ENCODE results near the gene RPS6KL1. TPM values are rescaled to one million over a fixed set of nuclear protein-coding genes. Genes with fewer than 3 reads are reported as not detected.

The RPS6KL1 gene
- total RNA-seq, 1 experiment from 2014 or later: 9.8 TPM

DNA sequence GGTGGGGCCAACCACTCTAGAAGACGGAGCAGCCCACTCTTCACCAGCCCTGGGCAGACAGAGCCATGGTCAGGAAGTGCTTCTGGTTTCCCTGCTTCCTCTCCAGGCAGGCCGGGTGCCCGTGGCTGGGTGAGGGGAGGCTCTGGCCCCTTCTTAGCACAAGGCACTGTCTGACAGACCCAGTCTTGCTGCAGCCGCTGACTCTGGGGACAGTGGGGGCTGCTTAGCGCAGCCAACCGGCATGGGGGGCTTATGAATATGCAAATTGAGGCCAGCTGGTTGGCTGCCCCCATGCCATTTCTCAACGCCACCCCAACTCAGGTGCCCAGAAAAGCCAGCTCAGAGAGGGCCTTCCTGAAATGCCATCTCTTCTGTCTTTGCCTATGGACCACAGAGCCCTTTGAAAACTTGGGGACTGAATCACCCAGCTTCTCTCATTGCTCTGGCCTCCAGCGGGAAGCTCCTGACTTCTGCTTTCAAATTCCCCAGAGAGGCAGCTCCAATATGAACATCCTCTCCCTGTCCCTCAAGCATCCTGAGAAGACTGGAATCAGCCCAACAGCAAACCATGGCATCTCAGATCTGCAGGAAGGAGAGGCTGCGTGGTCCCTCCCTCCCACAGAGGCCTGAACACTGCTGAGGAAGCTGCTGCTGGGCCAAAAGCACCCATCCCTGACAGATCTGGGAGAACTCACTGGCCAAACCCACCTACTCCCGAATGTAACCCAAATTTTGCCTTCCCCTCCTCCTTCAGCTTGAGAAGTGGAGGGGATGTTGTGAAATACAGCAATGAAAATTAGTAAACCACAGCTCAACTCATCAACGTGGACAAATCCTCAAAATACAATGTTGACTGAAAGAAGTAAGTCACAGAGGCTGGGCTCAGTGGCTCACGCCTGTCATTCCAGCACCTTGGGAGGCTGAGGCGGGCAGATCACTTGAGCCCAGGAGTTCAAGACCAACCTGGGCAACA is 46.8 kb downstream of the RPS6KL1 start, which contains the start of gene PROX2:
Gene PROX2 (minus strand): TSS at position 205 of the 973 bp plus-strand sequence. CDS start 12,311 bp downstream, outside the sequence.
- H3K27me3 Mint-ChIP-seq (ENCODE audit: insufficient read depth, unreplicated experiment): peaks cover 3% of the 10 kb centered on the region
- Histone ChIP-seq H3K4me3 (ENCODE audit: low read depth, low read length) (no peak within 1 kb of the TSS), H3K36me3 (ENCODE audit: control insufficient read depth, insufficient read depth, low read length) (no peaks in the 10 kb centered on the region), H3K9me3 (no peaks in the 10 kb centered on the region), H3K4me1 (peaks cover 19% of the 10 kb centered on the region), H3K27me3 (replicated peaks; ENCODE audit: control insufficient read depth, insufficient read depth, low read length) (no peaks in the 10 kb centered on the region)
- intact Hi-C loops (cut with micrococcal nuclease; ENCODE audit: unreplicated experiment): no loop called here
- ChIA-PET CTCF (interaction anchor here (0.7 to 0.9 kb wide), 2 partner anchors 29 to 50 kb away, joined by 3 to 8 read pairs; no protein-coding TSS in a partner anchor), POLR2A (interaction anchor here (0.7 kb wide), 1 partner anchor 193 kb away, joined by 7 read pairs; the partner anchor contains the start of gene ZC2HC1C)
- peaks cover 15% of the 10 kb centered on the region for H3K4me1 Mint-ChIP-seq (ENCODE audit: low read depth, unreplicated experiment)
- BruUV-seq (replicated peaks): no TSS peak
- no peak within 1 kb of the TSS for H3K4me3 Mint-ChIP-seq (ENCODE audit: unreplicated experiment)
- TF ChIP-seq, protein P1, sequence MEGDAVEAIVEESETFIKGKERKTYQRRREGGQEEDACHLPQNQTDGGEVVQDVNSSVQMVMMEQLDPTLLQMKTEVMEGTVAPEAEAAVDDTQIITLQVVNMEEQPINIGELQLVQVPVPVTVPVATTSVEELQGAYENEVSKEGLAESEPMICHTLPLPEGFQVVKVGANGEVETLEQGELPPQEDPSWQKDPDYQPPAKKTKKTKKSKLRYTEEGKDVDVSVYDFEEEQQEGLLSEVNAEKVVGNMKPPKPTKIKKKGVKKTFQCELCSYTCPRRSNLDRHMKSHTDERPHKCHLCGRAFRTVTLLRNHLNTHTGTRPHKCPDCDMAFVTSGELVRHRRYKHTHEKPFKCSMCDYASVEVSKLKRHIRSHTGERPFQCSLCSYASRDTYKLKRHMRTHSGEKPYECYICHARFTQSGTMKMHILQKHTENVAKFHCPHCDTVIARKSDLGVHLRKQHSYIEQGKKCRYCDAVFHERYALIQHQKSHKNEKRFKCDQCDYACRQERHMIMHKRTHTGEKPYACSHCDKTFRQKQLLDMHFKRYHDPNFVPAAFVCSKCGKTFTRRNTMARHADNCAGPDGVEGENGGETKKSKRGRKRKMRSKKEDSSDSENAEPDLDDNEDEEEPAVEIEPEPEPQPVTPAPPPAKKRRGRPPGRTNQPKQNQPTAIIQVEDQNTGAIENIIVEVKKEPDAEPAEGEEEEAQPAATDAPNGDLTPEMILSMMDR (IDR thresholded peaks at IDR 0.05; ENCODE audit: insufficient read depth in 1 of 2, low read depth in 1 of 2, low read length in 1 of 2, severe bottlenecking in 1 of 2, unreplicated experiment in 1 of 2): no peak
- no peak within 1 kb of the TSS for H3K27ac Mint-ChIP-seq (ENCODE audit: unreplicated experiment)
- no peak for DNase-seq
- no peaks in the 10 kb centered on the region for H3K36me3 Mint-ChIP-seq (ENCODE audit: insufficient read depth, unreplicated experiment)
- no peaks in the 10 kb centered on the region for H3K9me3 Mint-ChIP-seq (ENCODE audit: unreplicated experiment)

DNA sequence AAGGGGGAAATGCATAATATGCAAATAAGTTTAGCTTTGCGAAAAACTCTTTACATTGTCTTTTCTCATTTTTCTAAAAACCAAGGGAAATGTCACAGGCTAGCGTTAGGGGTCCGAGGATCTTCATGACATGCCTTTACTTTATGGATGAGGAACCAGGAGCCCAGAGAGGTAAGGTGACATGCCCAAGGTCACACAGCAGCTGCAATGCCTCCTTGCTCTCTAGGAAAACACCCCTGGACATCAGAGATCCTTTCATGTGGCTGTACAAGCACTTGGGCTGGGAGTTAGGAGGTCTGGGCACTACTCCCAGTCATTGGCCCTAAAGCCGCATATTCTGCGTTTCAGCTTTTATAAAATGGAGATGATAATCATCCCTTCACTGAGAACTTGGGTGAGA is 47.9 kb downstream of the RPS6KL1 start:
- Histone ChIP-seq H3K4me1 (peaks cover 12% of the 10 kb centered on the region), H3K4me3 (ENCODE audit: low read depth, low read length) (no peak overlapping the region), H3K9me3 (no peaks in the 10 kb centered on the region), H3K27me3 (replicated peaks; ENCODE audit: control insufficient read depth, insufficient read depth, low read length) (no peaks in the 10 kb centered on the region), H3K36me3 (ENCODE audit: control insufficient read depth, insufficient read depth, low read length) (no peaks in the 10 kb centered on the region)
- H3K36me3 Mint-ChIP-seq (ENCODE audit: insufficient read depth, unreplicated experiment): no peaks in the 10 kb centered on the region
- H3K4me1 Mint-ChIP-seq (ENCODE audit: low read depth, unreplicated experiment): peaks cover 15% of the 10 kb centered on the region
- H3K4me3 Mint-ChIP-seq (ENCODE audit: unreplicated experiment): no peak overlapping the region
- no TSS peak for BruUV-seq (replicated peaks)
- no peak for DNase-seq
- ChIA-PET CTCF (no interaction called here), POLR2A (no interaction called here)
- H3K27me3 Mint-ChIP-seq (ENCODE audit: insufficient read depth, unreplicated experiment): peaks cover 3% of the 10 kb centered on the region
- intact Hi-C loops (cut with micrococcal nuclease; ENCODE audit: unreplicated experiment): no loop called here
- TF ChIP-seq, protein P1 (IDR thresholded peaks at IDR 0.05; ENCODE audit: insufficient read depth in 1 of 2, low read depth in 1 of 2, low read length in 1 of 2, severe bottlenecking in 1 of 2, unreplicated experiment in 1 of 2): no peak
- no peaks in the 10 kb centered on the region for H3K9me3 Mint-ChIP-seq (ENCODE audit: unreplicated experiment)
- H3K27ac Mint-ChIP-seq (ENCODE audit: unreplicated experiment): no peak overlapping the region

DNA sequence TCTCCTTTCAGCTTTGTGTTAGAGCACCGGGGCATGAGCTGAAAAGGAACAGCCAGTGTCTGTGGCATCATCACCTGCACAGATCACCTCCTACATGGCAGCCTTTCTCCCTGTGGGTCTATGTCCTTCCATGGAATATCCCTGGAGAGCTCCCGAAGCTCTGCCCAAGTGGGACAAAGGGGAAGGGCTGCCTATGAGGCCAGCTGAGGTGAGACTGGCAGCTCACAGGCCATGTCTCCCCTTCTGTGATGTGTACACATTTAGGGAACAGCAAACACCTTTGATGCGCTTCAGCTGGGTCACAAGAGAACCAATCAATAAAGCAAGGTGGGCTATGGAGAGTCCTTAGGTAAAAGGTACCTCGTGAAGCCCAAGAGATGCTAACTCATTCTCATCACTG is 51.2 kb downstream of the RPS6KL1 start:
- intact Hi-C loops (cut with micrococcal nuclease; ENCODE audit: unreplicated experiment): no loop called here
- Histone ChIP-seq H3K4me3 (ENCODE audit: low read depth, low read length) (no peak overlapping the region), H3K9me3 (no peaks in the 10 kb centered on the region), H3K36me3 (ENCODE audit: control insufficient read depth, insufficient read depth, low read length) (no peaks in the 10 kb centered on the region), H3K4me1 (no peaks in the 10 kb centered on the region), H3K27me3 (replicated peaks; ENCODE audit: control insufficient read depth, insufficient read depth, low read length) (no peaks in the 10 kb centered on the region)
- Mint-ChIP-seq H3K4me3 (ENCODE audit: unreplicated experiment) (no peak overlapping the region), H3K27me3 (ENCODE audit: insufficient read depth, unreplicated experiment) (peaks cover 7% of the 10 kb centered on the region), H3K36me3 (ENCODE audit: insufficient read depth, unreplicated experiment) (no peaks in the 10 kb centered on the region), H3K4me1 (ENCODE audit: low read depth, unreplicated experiment) (no peaks in the 10 kb centered on the region), H3K9me3 (ENCODE audit: unreplicated experiment) (no peaks in the 10 kb centered on the region), H3K27ac (ENCODE audit: unreplicated experiment) (no peak overlapping the region)
- DNase-seq: no peak
- POLR2A ChIA-PET: no interaction called here
- TF ChIP-seq, protein P1 (IDR thresholded peaks at IDR 0.05; ENCODE audit: insufficient read depth in 1 of 2, low read depth in 1 of 2, low read length in 1 of 2, severe bottlenecking in 1 of 2, unreplicated experiment in 1 of 2): no peak
- CTCF ChIA-PET: interaction anchor here (3.9 kb wide), 1 partner anchor 11 kb away, joined by 23 read pairs; no protein-coding TSS in a partner anchor
- BruUV-seq (replicated peaks): no TSS peak
